Putamen (tissue), 1 donor: ENCODE results near the gene NSUN6.

ENCODE experiments used
- DNase-seq: peaks from one replicate; pipeline ENCODE4 v3.0.0-alpha.2; 2016; ENCODE audit warnings: low spot score

The NSUN6 gene

GRCh38 chr10:18557960-18558359 lies 93.4 kb downstream of the NSUN6 start:
- DNase-seq, result no peak

GRCh38 chr10:18556522-18557147 lies 94.8 kb downstream of the NSUN6 start:
- DNase-seq, result no peak

- DNase-seq, result no peak
These were observed 96.9 kb downstream of the NSUN6 start for GRCh38 chr10:18554479-18554878.

GRCh38 chr10:18551473-18551872 lies 99.9 kb downstream of the NSUN6 start:
- DNase-seq, result no peak

- no peak for DNase-seq
These were observed 102.3 kb downstream of the NSUN6 start for GRCh38 chr10:18549105-18549504.

GRCh38 chr10:18545621-18546305 lies 105.6 kb downstream of the NSUN6 start:
- DNase-seq, result no peak

- no peak for DNase-seq
These were observed 108.6 kb downstream of the NSUN6 start for GRCh38 chr10:18542832-18543231.

GRCh38 chr10:18540195-18540594 lies 111.2 kb downstream of the NSUN6 start:
- DNase-seq, result no peak

GRCh38 chr10:18539335-18539734 lies 112.1 kb downstream of the NSUN6 start:
- DNase-seq, result no peak

GRCh38 chr10:18533896-18534295 lies 117.5 kb downstream of the NSUN6 start:
- DNase-seq, result no peak

GRCh38 chr10:18532881-18533535 lies 118.4 kb downstream of the NSUN6 start:
- no peak for DNase-seq

- DNase-seq, result no peak
These were observed 123.1 kb downstream of the NSUN6 start for GRCh38 chr10:18528292-18528691.

GRCh38 chr10:18527687-18528086 lies 123.7 kb downstream of the NSUN6 start:
- DNase-seq, result no peak

GRCh38 chr10:18523858-18524257 lies 127.5 kb downstream of the NSUN6 start:
- DNase-seq, result no peak

GRCh38 chr10:18523025-18523424 lies 128.4 kb downstream of the NSUN6 start:
- no peak for DNase-seq

GRCh38 chr10:18516851-18517250 lies 134.5 kb downstream of the NSUN6 start:
- no peak for DNase-seq

- no peak for DNase-seq
These were observed 136.8 kb downstream of the NSUN6 start for GRCh38 chr10:18514537-18514936.

GRCh38 chr10:18508587-18508986 lies 142.8 kb downstream of the NSUN6 start:
- DNase-seq, result no peak

- DNase-seq, result no peak
These were observed 145.8 kb downstream of the NSUN6 start for GRCh38 chr10:18505456-18506118.

- DNase-seq, result no peak
These were observed 147.2 kb downstream of the NSUN6 start for GRCh38 chr10:18504161-18504560.

GRCh38 chr10:18501629-18502028 lies 149.8 kb downstream of the NSUN6 start:
- no peak for DNase-seq

GRCh38 chr10:18501198-18501597 lies 150.2 kb downstream of the NSUN6 start:
- DNase-seq, result peak; percentile 65

- DNase-seq, result no peak
These were observed 150.8 kb downstream of the NSUN6 start for GRCh38 chr10:18500576-18500975.
